ENCODE results near the gene BDH2.

BDH2 gene

GRCh38 chr4:103118166-103118565, 18.5 kb upstream of the BDH2 start:
- TF ChIP-seq ZFX (IDR thresholded peaks at IDR 0.05) (no peak), CTCF (conservative IDR thresholded peaks at IDR 0.05) (no peak)
- H3K27ac ChIP-seq, result no peak overlapping the region

GRCh38 chr4:103111598-103111997, 12.0 kb upstream of the BDH2 start:
- H3K27ac ChIP-seq, result no peak overlapping the region
- TF ChIP-seq CTCF (conservative IDR thresholded peaks at IDR 0.05) (no peak), ZFX (IDR thresholded peaks at IDR 0.05) (no peak)

GRCh38 chr4:103108542-103108941, 8.9 kb upstream of the BDH2 start:
- TF ChIP-seq CTCF (conservative IDR thresholded peaks at IDR 0.05), result no peak
- no peak for TF ChIP-seq ZFX (IDR thresholded peaks at IDR 0.05)
- no peak overlapping the region for H3K27ac ChIP-seq

GRCh38 chr4:103105558-103106356, 6.1 kb upstream of the BDH2 start:
- H3K27ac ChIP-seq, result no peak overlapping the region

GRCh38 chr4:103104886-103105285, 5.3 kb upstream of the BDH2 start:
- H3K27ac ChIP-seq, result no peak overlapping the region
- no peak for TF ChIP-seq ZFX (IDR thresholded peaks at IDR 0.05)
- no peak for TF ChIP-seq CTCF (conservative IDR thresholded peaks at IDR 0.05)

More at GRCh38 chr4:103105558-103106356, 6.1 kb upstream of the BDH2 start:
- no peak for TF ChIP-seq ZFX (IDR thresholded peaks at IDR 0.05)
- no peak for TF ChIP-seq CTCF (conservative IDR thresholded peaks at IDR 0.05)

GRCh38 chr4:103100691-103101090, 1.1 kb upstream of the BDH2 start:
- TF ChIP-seq ZFX (IDR thresholded peaks at IDR 0.05) (no peak), CTCF (conservative IDR thresholded peaks at IDR 0.05) (no peak)
- H3K27ac ChIP-seq, result no peak overlapping the region

- H3K27ac ChIP-seq, result no peak overlapping the region
- TF ChIP-seq ZFX (IDR thresholded peaks at IDR 0.05) (no peak), CTCF (conservative IDR thresholded peaks at IDR 0.05) (no peak)
Measured at GRCh38 chr4:103098756-103099440, 736 bp downstream of the BDH2 start.
